ENCODE data around the gene TFB1M. TPM values are rescaled to one million over a fixed set of nuclear protein-coding genes. Genes with fewer than 3 reads are reported as not detected.

Gene TFB1M
- total RNA-seq, 1 donor from 2014 or later, result 7.6 TPM

GRCh38 chr6:155216312-155217046 is 97.8 kb downstream of the TFB1M start:
- DNase-seq (ENCODE audit: extremely low spot score in 2 of 2), result no peak
- no peaks in the 10 kb centered on the region for H3K27me3 ChIP-seq
- TF ChIP-seq, protein P1, sequence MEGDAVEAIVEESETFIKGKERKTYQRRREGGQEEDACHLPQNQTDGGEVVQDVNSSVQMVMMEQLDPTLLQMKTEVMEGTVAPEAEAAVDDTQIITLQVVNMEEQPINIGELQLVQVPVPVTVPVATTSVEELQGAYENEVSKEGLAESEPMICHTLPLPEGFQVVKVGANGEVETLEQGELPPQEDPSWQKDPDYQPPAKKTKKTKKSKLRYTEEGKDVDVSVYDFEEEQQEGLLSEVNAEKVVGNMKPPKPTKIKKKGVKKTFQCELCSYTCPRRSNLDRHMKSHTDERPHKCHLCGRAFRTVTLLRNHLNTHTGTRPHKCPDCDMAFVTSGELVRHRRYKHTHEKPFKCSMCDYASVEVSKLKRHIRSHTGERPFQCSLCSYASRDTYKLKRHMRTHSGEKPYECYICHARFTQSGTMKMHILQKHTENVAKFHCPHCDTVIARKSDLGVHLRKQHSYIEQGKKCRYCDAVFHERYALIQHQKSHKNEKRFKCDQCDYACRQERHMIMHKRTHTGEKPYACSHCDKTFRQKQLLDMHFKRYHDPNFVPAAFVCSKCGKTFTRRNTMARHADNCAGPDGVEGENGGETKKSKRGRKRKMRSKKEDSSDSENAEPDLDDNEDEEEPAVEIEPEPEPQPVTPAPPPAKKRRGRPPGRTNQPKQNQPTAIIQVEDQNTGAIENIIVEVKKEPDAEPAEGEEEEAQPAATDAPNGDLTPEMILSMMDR (IDR thresholded peaks at IDR 0.05), result no peak
- TF ChIP-seq POLR2AphosphoS5 (IDR thresholded peaks at IDR 0.05; ENCODE audit: insufficient read depth in 1 of 2, low read depth in 1 of 2) (no peak), POLR2A (IDR thresholded peaks at IDR 0.05) (no peak)
- intact Hi-C loops (cut with DNase I), result no loop called here
- no peak overlapping the region for H3K4me3 ChIP-seq
- H3K36me3 ChIP-seq, result no peaks in the 10 kb centered on the region
- H3K4me1 ChIP-seq, result peaks cover 9% of the 10 kb centered on the region
- no peak overlapping the region for H3K27ac ChIP-seq
- no peaks in the 10 kb centered on the region for H3K9me3 ChIP-seq

GRCh38 chr6:155215906-155216305 is 98.4 kb downstream of the TFB1M start:
- peaks cover 9% of the 10 kb centered on the region for H3K4me1 ChIP-seq
- H3K36me3 ChIP-seq, result no peaks in the 10 kb centered on the region
- intact Hi-C loops (cut with DNase I), result no loop called here
- TF ChIP-seq, protein P1 (IDR thresholded peaks at IDR 0.05), result no peak
- TF ChIP-seq POLR2A (IDR thresholded peaks at IDR 0.05) (no peak), POLR2AphosphoS5 (IDR thresholded peaks at IDR 0.05; ENCODE audit: insufficient read depth in 1 of 2, low read depth in 1 of 2) (no peak)
- no peak overlapping the region for H3K4me3 ChIP-seq
- H3K9me3 ChIP-seq, result no peaks in the 10 kb centered on the region
- no peak overlapping the region for H3K27ac ChIP-seq
- no peaks in the 10 kb centered on the region for H3K27me3 ChIP-seq
- DNase-seq (ENCODE audit: extremely low spot score in 2 of 2), result no peak

DNA sequence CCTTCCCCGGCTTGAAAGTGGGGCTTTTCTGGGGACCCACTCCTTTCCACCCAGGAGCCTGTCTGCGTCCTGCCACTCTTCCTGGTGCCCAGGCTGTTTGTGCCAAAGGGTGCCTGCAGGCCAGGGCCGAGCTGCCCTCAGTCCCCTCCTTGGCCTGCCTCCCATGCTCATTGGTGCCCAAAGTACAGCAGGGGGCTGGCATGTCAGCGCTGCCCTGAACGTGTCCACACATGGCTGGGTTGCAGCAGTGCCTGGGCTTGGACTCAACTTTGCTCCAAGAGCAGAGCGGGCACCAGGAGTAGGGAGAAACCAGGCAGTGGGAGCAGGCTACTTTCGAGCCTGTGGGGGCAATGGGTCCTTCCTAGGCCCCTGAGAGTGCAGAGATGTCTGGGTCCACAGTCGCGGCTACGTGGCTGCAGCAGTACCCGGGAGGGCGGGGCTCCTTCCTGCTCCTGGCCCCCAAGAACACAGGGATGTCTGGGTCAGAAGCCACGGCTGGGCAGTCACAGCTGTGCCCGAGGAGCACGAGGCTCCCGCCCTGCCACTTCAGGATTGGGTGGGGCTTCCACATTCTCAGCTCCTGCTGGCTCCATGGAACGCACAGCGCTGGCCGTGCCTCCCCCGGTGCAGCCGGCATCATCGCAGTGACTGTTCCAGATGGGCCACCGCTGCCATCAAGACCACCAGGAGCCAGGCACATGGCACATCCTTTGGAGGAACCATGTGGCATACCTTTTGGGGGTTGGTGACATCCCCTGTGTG is 100.5 kb downstream of the TFB1M start:
- Histone ChIP-seq H3K9me3 (no peaks in the 10 kb centered on the region), H3K4me1 (no peaks in the 10 kb centered on the region), H3K27ac (no peak overlapping the region), H3K36me3 (no peaks in the 10 kb centered on the region), H3K27me3 (no peaks in the 10 kb centered on the region), H3K4me3 (no peak overlapping the region)
- DNase-seq (ENCODE audit: extremely low spot score in 2 of 2), result no peak
- no peak for TF ChIP-seq POLR2A (IDR thresholded peaks at IDR 0.05)
- TF ChIP-seq POLR2AphosphoS5 (IDR thresholded peaks at IDR 0.05; ENCODE audit: insufficient read depth in 1 of 2, low read depth in 1 of 2), result no peak
- TF ChIP-seq, protein P1 (IDR thresholded peaks at IDR 0.05), result no peak
- intact Hi-C loops (cut with DNase I), result no loop called here

GRCh38 chr6:155212616-155213380 is 101.5 kb downstream of the TFB1M start:
- H3K4me3 ChIP-seq, result no peak overlapping the region
- no peak overlapping the region for H3K27ac ChIP-seq
- TF ChIP-seq, protein P1 (IDR thresholded peaks at IDR 0.05), result no peak
- TF ChIP-seq POLR2AphosphoS5 (IDR thresholded peaks at IDR 0.05; ENCODE audit: insufficient read depth in 1 of 2, low read depth in 1 of 2) (no peak), POLR2A (IDR thresholded peaks at IDR 0.05) (no peak)
- H3K27me3 ChIP-seq, result no peaks in the 10 kb centered on the region
- intact Hi-C loops (cut with DNase I), result no loop called here
- H3K36me3 ChIP-seq, result no peaks in the 10 kb centered on the region
- no peaks in the 10 kb centered on the region for H3K4me1 ChIP-seq
- DNase-seq (ENCODE audit: extremely low spot score in 2 of 2), result no peak
- no peaks in the 10 kb centered on the region for H3K9me3 ChIP-seq

Data from vagina (tissue), 2 donors.